Measurements from ENCODE around the gene TXN. TPM values are rescaled to one million over a fixed set of nuclear protein-coding genes. Genes with fewer than 3 reads are reported as not detected.
A peak's percentile ranks its signal among the peaks of the same experiment; 100 is the strongest.
"Not testable (repeated sequence)": the region's sequence is repeated elsewhere in the genome, so short reads cannot be mapped to it uniquely, and the experiment has no call there.

TXN gene
- total RNA-seq, 4 donors from 2014 or later = 126 to 214 (median 154) TPM

DNA sequence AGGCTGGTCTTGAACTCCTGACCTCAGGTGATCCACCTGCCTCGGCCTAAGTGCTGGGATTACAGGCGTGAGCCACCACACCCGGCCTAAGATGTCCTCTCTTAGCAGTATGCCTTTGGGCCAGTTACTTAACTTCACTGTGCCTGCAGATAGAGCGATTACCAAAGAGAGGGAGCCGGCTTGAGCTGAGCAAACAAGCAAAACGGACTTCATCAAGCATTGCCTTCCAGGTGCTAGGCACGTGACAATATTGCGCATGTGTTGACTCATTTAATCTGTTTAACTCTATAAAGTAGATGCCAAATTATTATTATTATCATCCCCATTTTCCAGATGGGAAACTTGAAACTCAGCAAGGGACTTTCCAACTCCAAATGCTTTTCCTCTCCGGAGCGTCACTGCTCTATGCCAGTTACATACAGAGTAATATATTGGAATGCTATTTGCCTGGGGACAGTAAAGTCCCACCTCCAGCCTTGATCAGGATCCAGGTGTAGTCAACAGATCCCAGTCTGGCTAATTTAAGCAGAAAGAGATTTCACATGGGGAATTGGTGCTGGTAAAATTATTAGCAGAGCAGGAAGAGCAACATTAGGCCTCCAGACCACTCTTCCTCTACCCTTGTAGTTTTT, 42.8 kb downstream of the TXN start:
- WGBS = 51% methylated on average over 10 of the region's 10 CpGs
- no peak overlapping the region for H3K27ac ChIP-seq
- TF ChIP-seq POLR2AphosphoS5 (IDR thresholded peaks at IDR 0.05) (no peak), POLR2A (IDR thresholded peaks at IDR 0.05) (no peak), EP300 (IDR thresholded peaks at IDR 0.05) (no peak)
- TF ChIP-seq, protein P1, sequence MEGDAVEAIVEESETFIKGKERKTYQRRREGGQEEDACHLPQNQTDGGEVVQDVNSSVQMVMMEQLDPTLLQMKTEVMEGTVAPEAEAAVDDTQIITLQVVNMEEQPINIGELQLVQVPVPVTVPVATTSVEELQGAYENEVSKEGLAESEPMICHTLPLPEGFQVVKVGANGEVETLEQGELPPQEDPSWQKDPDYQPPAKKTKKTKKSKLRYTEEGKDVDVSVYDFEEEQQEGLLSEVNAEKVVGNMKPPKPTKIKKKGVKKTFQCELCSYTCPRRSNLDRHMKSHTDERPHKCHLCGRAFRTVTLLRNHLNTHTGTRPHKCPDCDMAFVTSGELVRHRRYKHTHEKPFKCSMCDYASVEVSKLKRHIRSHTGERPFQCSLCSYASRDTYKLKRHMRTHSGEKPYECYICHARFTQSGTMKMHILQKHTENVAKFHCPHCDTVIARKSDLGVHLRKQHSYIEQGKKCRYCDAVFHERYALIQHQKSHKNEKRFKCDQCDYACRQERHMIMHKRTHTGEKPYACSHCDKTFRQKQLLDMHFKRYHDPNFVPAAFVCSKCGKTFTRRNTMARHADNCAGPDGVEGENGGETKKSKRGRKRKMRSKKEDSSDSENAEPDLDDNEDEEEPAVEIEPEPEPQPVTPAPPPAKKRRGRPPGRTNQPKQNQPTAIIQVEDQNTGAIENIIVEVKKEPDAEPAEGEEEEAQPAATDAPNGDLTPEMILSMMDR (IDR thresholded peaks at IDR 0.05) = no peak
- peak in 1 of 2 donors; percentile 15 for DNase-seq (ENCODE audit: low spot score in 2 of 2)
- H3K4me1 ChIP-seq = peaks cover 8% of the 10 kb centered on the region
- no peak overlapping the region for H3K4me3 ChIP-seq
- H3K9me3 ChIP-seq = no peaks in the 10 kb centered on the region
- H3K27me3 ChIP-seq = no peaks in the 10 kb centered on the region
- H3K36me3 ChIP-seq = no peaks in the 10 kb centered on the region

DNA sequence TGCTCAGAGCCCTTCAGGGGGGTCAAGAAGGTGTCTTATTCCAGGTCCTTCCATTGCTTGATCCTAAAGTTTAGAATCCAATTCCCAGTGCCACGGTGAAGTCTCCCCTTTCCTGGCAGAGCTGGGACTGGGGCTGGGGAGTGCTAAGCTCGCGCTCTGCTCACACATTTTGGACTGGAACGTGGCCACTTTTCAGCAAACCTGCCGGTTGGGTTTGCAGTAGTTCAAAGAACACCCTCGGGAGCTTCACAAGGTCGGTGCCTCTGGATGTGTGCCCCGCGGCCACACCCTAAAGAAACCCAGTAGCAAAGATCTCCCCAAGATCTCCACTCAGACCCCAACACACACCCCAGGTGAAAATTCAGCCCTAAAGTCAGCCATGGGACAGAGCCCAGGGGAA, 48.3 kb downstream of the TXN start, which contains the start of gene C9orf152:
C9orf152 (minus strand) TSS at position 129 of the 400 bp plus-strand sequence. CDS start 580 bp downstream, outside the sequence.
- 67% methylated on average over 9 of the region's 9 CpGs for WGBS

DNA sequence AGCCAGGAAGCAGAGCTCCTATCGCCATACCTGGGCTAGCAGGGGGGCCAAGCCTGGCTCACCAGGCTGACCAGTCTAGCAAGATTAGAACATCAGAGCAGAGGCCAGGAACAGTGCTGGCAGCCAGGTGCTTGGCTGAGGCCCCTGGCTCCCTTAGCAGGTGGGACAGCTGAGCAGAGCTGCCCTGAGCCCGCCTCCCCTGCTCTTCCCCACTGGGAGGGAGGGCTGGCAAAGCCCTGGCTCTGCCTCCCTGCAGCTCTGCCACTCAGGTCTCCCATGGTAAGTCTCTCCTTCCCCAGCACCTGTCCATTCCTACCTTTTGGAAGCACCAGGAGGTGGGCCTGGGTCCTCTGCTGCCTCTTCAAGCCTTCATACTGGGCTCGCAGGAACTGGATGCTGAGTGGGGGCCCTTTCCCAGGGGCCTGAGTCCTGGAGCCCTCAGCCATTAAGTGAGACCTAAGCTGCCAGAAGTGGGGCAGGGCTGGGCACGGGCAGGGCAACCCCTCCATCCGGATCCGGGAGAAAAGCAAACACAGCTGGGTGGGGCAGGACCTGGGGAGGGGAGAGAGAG, 49.2 kb downstream of the TXN start:
- no peaks in the 10 kb centered on the region for H3K9me3 ChIP-seq
- DNase-seq (ENCODE audit: low spot score in 2 of 2) = peak in 1 of 2 donors; percentile 79
- H3K27ac ChIP-seq = peak overlapping the region; percentile 75
- WGBS = 63% methylated on average over 4 of the region's 6 CpGs
- H3K4me1 ChIP-seq = peaks cover 21% of the 10 kb centered on the region
- no peaks in the 10 kb centered on the region for H3K36me3 ChIP-seq
- no peak for TF ChIP-seq POLR2A (IDR thresholded peaks at IDR 0.05)
- no peak for TF ChIP-seq EP300 (IDR thresholded peaks at IDR 0.05)
- TF ChIP-seq POLR2AphosphoS5 (IDR thresholded peaks at IDR 0.05) = no peak
- TF ChIP-seq, protein P1 (IDR thresholded peaks at IDR 0.05) = no peak
- H3K27me3 ChIP-seq = peaks cover 8% of the 10 kb centered on the region
- peak overlapping the region; percentile 27 for H3K4me3 ChIP-seq

More for the DNA sequence above, 48.3 kb downstream of the TXN start, which contains the start of gene C9orf152:
- H3K9me3 ChIP-seq = no peaks in the 10 kb centered on the region
- H3K36me3 ChIP-seq = no peaks in the 10 kb centered on the region
- peak within 1 kb of the TSS; percentile 27 for H3K4me3 ChIP-seq
- H3K4me1 ChIP-seq = peaks cover 21% of the 10 kb centered on the region
- TF ChIP-seq POLR2A (IDR thresholded peaks at IDR 0.05) (no peak), EP300 (IDR thresholded peaks at IDR 0.05) (no peak), POLR2AphosphoS5 (IDR thresholded peaks at IDR 0.05) (no peak)
- TF ChIP-seq, protein P1 (IDR thresholded peaks at IDR 0.05) = no peak
- H3K27ac ChIP-seq = peak within 1 kb of the TSS; percentile 75
- DNase-seq (ENCODE audit: low spot score in 2 of 2) = peak in 1 of 2 donors; percentile 79
- H3K27me3 ChIP-seq = peaks cover 8% of the 10 kb centered on the region

DNA sequence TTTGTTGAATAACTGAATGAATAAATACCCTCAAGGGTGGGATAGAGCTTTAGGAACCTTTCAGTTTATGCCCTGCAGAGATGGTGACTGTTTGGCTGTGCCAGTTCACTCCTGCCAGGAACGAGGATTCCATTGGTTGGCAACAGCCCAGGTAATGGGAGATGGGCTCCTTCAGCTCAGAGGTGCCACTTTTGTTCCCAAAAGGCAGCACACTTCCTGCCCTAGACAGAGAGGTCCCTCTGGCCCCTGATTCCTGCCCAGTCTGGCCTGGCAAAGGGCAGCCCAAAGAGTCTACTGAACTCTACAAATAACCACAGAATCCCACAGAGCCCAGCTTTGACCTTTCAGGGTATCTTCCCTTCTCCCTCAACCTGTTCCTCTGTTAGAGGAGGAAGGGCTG, 49.9 kb downstream of the TXN start:
- WGBS = 22% methylated on average over 1 of the region's 1 CpG
- peaks cover 8% of the 10 kb centered on the region for H3K27me3 ChIP-seq
- peaks cover 21% of the 10 kb centered on the region for H3K4me1 ChIP-seq
- H3K27ac ChIP-seq = peak overlapping the region; percentile 75
- H3K9me3 ChIP-seq = no peaks in the 10 kb centered on the region
- peak overlapping the region; percentile 27 for H3K4me3 ChIP-seq
- no peak for TF ChIP-seq POLR2A (IDR thresholded peaks at IDR 0.05)
- TF ChIP-seq, protein P1 (IDR thresholded peaks at IDR 0.05) = no peak
- no peak for TF ChIP-seq EP300 (IDR thresholded peaks at IDR 0.05)
- TF ChIP-seq POLR2AphosphoS5 (IDR thresholded peaks at IDR 0.05) = no peak
- peak in 1 of 2 donors; percentile 45 for DNase-seq (ENCODE audit: low spot score in 2 of 2)
- no peaks in the 10 kb centered on the region for H3K36me3 ChIP-seq

DNA sequence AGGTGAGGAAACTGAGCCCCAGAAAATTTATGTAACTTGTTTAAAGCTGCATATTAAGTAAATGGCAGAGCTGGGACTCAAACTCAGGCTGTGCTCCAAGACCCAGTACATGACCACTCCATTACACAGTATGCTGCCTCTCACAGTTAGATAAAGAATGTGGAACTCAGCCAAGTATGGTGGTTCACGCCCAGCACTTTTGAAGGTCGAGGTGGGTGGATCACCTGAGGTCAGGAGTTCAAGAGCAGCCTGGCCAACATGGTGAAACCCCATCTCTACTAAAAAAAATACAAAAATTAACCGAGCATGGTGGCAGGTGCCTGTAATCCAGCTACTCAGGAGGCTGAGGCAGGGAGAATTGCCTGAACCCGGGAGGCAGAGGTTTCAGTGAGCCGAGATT, 50.7 kb downstream of the TXN start:
- H3K27ac ChIP-seq, H3K27me3 ChIP-seq, H3K9me3 ChIP-seq, H3K36me3 ChIP-seq: not testable (repeated sequence)
- Histone ChIP-seq H3K4me3 (peak overlapping the region; percentile 6), H3K4me1 (peaks cover 21% of the 10 kb centered on the region)
- DNase-seq (ENCODE audit: low spot score in 2 of 2) = peak in 1 of 2 donors; percentile 26
- 76% methylated on average over 5 of the region's 5 CpGs for WGBS
